ENCODE data around the gene SMIM30.
"Not testable (repeated sequence)": the region's sequence is repeated elsewhere in the genome, so short reads cannot be mapped to it uniquely, and the experiment has no call there.

Gene SMIM30, protein sequence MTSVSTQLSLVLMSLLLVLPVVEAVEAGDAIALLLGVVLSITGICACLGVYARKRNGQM

DNA sequence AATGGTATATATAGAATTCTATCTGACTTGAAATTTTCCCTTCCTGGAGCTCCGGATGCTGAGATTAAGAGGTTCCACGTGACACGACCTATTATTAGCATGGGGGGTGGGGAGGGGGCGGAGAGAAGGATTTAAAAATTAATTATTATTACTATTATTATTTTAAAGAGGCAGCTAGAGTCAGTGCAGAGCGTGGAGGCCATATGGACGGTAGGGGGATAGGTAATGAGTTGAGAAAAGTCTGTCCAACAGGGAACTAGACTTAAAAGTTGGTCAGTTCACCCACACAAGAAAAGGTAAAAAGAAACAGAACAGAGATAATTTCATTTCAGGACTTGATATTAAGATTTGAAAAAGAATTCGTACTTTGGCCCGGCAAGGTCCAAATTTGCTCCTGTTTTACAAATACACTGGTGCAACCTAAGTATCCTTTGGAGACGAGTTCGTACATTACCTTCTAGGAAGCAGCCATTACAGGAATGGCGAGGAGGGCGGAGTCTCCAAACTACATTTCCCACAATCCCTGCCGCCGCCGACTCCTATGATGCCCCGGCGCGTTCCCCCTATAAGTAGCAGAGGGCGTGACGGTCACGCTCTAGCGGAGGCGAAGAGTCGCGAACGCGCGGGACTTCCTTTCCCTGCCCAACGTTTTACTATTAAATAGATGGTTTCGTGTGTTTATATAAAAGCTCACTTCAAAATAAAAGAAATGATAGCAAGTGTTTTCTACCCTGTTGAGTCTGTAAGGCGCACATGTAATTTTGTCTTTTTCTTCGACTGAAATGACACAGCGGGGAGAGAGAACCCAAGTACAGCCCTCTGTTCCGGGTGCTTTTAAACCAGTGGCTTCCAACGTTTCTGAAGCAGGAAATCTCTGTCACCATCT, at the start of gene SMIM30:
TSS of gene SMIM30 (minus strand) at position 481 of the 886 bp plus-strand sequence. CDS start 976 bp downstream, outside the sequence.
- peak; percentile 95 for FAIRE-seq

DNA sequence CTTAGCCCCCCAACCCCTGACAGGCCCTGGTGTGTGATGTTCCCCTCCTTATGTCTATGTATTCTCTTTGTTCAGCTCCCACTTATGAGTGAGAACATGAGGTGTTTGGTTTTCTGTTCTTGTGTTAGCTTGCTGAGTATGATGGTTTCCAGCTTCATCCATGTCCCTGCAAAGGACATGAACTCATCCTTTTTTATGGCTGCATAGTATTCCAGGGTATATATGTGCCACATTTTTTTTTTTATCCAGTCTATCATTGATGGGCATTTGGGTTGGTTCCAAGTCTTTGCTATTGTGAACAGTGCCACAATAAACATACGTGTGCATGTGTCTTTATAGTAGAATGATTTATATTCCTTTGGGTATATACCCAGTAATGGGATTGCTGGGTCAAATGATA, 47.8 kb upstream of the SMIM30 start:
- FAIRE-seq, result not testable (repeated sequence)

DNA sequence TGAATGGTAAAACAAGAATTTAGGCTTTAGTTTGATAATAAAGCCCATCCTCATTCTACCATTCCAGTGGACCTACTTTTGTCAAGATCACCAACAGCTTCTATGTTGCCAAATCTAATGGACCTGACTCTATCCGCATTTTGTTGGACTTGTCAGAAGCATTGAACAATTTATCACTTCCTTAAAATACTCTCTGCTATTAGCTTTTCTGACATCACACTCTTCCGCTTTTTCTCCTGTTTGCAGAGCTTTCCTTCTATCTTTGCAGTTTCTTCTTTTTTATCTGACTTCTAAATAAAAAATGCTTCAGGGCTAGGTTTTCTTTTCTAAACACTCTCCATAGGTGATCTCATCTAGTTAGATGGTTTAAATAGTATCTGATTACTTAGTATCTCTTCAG, 42.7 kb upstream of the SMIM30 start:
- no peak for FAIRE-seq

DNA sequence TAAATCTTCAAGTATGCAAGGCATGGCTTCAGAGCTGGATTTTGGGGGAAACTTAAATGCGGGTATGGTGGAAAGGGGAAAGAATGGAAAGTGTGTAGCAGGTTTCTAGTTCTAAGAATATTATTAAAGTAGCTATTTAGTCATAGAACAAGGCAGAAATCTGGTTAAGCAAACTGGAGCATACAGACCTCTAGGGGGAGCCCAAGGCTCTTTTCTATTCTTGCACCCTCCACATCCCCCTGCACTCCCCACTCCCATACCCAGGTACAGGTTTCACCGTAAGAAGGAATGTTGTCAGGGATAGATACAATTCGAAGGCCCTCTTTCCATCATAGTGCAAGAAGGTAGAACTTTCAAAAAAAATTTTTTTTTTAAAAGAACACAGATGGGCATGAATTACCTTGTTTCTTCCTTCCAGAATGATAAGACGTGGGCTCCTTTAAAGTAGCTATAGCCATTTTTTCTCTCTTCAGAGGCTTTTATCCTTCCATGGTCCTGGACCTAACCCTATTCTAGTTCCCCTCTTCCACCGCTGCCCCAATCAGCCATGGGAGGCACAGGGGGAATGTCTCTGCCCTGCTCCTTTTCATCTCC, 41.5 kb upstream of the SMIM30 start:
- peak; percentile 89 for FAIRE-seq

DNA sequence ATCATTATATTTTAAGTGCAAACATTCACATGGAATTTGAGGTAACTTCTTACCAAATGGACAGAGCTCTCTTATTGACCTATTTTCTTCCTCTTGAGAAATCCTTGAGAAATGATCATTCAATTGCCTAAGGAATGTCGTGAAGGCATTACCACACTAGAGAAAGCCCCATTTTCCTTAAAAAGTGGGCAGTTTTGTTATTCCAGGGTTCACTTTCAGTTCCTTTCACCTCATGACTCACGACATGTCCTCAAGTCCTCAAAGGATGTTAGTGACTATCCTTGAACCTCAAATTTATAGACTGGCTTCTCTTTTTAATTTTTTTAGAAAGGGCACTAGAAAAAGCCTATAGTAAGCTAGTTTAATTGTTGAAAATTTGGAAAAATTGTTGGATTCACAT, 40.4 kb upstream of the SMIM30 start:
- FAIRE-seq, result no peak

DNA sequence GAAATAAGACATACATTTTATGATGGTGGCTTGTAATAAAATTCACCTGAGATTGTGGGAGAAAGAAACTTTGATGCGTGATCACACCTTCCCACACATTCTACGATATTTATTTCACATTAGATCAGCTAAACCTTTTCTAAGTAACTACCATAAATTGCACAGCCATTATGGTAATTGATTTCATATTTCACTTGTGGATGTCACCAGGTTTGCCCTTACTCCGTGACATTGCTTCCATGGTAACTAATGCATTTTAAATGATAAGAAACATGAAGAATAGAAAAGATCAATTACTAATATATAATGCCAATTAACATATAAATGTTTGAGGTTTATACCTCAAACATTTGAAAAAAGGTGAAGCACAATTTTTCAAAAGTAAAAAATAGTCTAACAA, 35.8 kb upstream of the SMIM30 start:
- FAIRE-seq, result no peak

DNA sequence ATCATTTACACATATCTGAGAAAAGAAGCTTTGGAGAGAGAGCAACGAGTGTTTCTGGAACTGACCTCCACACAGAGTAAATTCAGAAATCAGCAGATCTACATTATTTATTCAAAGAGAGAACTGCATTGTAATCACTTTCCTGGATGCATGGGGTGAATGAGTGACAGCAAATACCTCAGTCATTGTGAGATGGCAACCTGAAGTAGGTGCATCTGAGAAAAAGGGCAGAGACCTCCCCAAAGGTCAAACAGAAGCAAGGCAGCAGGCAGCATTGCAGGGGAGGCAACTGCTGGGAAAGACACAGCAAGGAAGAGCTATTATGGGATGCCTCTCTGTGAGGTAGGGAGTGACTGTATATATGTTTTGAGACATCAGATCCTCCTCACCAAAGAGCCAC, 26.5 kb upstream of the SMIM30 start:
- no peak for FAIRE-seq

DNA sequence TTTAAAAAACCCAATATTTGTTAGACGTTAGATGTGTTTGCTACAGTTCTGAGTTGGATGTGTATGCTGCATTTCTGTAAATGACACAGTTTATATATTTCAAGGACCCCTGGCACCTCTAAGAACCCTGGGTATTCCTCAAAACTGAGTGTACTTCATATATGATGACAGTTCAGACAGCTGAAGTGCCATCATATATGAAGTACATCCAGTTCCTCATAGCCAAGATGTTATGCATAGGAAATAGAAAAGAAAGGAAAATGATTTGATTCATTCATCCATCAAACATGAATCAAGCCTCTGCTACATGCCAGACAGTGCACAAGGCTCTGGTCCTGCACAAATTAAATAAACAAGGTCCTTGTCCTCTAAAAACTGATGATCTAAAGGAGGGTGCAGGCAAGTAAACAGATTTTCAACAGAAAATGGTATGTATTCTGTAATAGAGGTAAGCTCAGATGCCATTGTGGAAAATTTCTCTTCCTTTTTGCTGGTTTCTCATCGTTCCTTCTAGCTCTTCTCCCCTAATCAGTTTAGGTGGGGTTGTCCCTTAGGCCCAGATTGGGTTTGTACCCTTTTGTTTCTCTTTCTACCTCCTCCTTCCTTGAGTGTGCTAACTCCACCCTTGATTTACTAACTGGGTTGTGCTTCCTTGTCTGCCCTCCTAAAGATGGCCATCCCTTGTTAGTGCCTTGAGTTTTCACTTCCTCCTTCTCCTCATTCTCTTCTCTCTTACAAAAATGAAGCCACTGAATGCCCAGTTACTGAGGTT, 25.3 kb upstream of the SMIM30 start:
- FAIRE-seq, result no peak

DNA sequence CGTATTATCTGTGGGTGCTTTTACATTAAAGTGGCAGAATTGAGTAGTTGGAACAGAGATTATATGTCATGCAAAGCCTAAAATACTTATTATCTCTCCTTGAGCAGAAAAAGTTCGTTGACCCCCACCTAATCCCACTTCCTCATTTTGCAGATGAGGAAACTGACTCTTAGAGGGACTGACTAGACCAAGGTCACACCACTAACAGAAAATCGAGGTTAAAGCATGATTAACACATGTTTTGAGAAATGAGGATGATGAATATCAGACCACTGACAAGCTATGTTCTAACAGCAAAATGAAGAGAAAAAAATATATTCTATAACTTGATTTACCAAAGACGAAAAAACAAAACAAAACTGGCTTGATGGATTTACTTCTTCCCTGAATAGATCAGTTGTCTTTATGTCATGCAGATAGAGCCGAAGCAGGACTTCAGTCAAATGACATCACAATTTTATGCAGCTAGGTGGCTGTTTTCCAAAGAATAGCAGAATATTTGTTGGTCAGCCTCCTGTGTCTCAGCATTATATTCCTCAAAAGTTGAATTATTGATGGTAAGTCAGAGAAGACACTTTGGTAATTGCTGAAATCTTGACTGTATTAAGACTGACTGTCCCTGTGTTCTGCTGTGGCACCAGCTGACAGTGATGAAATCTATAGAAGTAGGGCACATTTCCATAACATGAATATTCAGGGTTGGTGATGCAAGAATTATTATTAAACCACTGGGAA, 24.2 kb upstream of the SMIM30 start:
- FAIRE-seq, result no peak

DNA sequence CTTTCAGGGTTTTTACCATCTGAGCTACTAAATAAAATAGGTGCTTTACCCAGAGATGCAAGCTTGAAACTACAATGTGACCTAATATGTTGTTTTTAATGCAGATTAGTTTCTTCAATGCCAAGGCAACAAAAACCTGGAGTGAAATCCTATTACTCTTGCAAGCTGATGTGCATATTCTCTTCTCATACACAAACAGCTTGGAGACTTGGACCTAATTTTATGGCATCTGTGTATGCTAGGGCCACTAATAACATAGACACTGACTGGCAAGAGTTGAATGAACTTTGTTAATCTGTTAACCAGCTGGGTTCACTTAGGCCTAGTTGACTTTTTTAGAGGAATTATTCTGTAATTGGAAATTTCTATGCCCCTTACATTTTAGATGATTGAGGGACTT, 23.4 kb upstream of the SMIM30 start:
- FAIRE-seq, result no peak

DNA sequence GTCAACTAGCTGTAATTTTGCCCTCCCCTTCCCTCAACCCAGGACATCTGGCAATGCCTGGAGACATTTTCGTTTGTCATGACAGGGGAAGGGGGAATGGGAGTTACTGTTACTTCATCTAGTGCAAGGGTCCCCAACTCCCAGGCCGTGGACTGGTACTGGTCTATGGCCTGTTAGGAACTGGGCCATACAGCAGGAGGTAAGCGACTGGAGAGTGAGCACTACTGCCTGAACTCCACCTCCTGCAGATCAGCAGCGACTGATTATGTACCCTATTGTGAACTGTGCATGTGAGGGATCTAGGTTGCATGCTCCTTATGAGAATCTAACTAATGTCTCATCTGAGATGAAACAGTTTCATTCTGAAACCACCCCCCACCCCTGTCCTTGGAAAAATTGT, 22.6 kb upstream of the SMIM30 start:
- no peak for FAIRE-seq

DNA sequence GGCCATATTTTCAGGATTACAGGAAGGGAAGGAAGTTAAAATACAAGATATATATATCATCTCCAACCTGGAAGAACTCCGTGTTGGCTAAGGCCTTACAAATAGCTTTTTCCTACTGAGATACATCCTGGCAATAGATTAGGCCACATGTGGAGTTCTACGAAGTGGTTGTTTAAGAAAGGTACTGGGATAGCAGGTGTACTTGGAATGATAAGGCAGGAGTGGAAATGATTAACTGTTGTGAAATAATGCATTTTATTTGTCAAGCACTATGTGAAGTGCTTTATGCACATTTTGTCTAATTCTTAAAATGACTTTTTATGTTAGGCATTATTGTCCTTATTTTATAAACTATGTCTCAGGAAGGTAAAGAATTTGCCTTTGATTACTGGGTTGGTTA, 18.9 kb upstream of the SMIM30 start:
- FAIRE-seq, result no peak

DNA sequence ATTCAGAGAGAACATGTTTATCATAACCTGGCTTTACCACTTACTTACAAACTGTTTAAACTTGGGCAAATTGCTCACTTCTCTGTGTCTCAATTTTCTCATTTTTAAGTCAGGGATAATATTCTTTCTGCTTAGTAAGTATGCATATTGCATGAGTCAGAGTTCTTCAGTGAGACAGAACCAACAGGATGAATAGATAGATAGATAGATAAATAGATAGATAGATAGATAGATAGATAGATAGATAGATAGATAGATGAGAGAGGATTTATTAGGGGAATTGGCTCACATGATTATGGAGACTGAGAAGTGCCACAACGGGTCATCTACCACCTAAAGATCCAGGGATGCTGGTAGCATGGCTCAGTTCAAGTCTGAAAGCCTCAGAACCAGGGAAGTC, 15.7 kb upstream of the SMIM30 start:
- FAIRE-seq, result no peak

DNA sequence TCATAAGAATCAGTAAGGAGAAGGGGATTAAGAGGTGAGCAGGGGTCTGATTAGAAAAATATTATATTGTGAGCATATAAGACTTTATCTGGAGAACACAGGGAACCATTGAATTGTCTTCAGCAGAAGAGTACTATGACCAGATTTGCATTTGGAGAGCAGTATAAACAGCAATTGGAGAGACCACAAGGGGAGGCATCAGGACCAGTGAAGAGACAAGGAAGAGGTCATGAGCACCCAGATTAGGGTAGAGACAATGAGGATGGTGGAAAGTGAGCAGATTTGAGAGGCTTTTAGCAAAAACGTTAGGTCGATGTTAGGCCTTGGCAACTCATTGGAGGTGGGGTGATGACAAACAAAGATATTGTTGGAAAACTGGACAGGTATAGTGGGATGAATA, 13.0 kb upstream of the SMIM30 start:
- no peak for FAIRE-seq

DNA sequence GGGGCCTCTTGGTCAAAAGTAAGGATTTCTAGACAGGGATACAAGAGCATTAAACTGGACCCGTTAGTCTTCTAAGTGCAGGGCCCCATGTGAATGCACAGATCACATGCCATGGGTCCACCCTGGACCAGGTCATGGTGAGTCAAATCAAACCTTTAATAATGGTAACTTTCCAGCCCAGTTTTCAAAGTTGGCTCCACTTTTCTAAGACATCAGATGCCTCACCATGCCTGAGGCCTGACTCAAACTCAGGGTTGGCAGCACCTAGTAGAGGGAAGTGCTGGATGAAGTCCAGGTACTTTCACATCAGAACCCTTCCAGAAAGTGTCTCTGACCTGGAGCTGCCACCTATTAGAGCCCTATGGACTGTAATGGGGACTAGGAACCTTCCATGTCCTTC, 9.7 kb upstream of the SMIM30 start:
- FAIRE-seq, result no peak

DNA sequence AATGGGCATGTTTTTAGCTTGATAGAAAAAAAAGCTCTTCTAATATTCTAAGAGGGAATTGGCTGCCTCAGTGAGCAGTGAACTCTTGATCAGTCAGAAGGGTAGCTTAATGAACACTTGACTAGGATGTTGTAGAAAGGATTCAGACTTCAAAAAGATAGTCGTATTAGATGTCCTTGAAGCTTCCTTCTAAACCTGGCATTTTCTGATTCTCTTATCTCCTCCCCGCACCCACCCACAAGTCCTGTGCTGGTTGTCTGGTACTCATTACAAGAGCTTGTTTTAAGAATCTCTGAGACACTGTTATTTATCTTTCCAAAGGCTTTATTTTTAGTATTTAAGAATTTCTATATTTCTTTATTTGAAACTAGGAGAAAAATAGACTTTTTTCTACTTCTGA, 7.4 kb upstream of the SMIM30 start:
- no peak for FAIRE-seq

DNA sequence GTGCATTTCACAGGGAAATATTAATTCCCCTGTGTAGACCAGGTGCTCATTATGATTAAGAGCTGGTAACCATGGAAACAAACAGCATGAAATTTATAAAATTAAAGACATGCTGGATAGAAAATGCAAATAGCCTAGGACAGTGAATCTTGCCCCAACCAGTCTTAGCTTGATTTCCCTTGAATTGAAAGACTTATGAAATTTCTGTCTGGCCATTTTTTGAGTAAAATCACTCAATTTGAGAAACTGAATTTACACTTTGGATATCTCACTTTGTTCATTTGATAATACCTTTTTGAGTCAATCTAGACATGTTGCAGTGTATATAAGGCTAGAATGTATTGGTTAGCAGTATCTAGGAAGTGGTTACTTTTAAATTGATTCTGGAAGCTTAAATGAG, 4.4 kb upstream of the SMIM30 start:
- FAIRE-seq, result no peak

DNA sequence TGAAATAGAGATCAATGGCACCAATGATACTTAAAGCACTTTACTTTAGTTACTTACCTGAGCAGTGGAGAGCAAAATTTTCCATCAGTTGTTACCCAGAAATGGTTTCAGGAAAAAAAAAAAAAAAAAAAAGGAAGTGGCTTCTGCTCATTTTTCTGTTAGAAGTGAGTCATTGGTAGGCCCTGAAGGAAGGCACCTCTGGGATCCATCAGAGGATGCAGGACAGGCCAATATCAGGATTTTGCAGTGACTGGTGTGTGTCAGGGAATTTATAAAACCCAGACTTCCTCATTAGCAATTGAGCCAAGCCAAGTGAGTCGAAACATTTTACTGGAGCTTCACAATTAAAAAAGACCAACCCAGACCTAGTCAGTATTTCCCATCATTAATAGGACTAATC, 2.3 kb upstream of the SMIM30 start:
- FAIRE-seq, result no peak

DNA sequence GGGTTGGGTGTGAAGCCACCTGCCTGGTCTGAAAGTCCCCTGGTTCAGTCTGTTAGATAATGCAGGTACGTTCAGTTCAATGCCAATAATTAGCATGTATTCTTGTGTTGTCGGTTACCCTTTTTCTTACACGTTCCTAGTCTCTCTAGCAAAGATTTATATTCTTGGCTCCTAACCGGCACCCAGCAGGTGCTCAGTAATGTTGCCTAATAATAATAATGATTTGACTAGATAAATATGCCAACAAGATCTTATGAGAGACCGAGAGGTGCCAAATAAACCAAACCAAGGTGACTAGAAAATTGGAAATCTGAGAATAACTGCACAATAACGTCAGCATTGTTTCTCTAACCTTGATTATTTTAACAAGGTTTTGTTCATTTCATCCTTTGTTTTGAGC, 1.1 kb upstream of the SMIM30 start:
- FAIRE-seq, result no peak

DNA sequence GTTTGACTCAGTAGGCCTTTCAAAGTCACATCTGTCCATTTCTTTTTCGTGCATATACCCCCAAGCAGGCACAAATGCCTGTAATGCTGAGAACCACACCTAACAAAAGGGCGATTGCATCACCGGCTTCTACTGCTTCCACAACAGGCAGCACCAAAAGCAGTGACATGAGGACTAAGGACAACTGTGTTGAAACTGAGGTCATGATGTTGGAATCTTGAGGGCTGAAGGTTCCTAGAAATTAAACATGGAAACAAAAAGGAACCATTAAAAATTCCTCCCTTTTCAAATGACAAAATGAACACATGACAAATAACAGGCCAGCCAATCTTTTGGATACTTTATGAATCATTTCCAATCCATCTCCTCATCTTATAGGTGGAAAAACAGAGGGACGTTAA, 980 bp downstream of the SMIM30 start:
- not testable (repeated sequence) for FAIRE-seq

DNA sequence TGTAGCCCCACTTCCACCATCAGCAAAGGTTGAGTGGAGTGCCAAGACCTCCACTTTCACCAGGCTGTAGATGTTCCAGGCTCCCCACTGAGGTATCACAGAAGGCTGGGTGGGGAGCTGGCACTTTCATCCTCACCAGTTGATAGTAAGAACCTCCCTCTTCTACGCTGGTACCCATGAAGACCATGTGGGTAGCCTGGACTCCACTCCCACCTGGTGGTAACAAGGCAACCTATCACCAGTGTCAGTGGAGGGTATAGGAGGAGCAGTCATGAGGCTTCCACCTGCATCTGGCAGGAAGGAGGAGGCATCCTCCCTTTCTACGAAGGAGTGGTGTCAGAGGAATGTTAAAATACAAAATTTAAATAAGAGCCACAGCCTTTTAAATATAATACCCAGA, 4.4 kb downstream of the SMIM30 start:
- no peak for FAIRE-seq

DNA sequence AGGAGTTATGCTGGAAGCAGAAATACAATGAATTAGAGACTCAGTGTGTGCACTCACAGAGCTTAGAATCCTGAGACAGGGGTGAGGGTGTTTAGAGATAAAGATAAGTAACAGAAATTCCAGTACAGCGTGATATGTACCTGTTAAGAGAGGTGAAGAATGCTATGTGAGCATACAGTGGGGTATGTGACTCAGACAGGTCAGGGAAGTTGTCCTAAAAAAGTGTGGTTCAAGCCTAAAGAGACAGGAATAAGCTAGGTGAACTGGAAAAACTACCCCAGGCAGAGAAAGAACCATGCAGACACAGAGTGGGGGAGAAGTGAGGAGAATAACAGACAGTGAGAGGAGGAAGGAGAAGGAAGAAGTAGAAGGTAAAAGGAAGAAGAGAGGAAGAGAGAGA, 8.6 kb downstream of the SMIM30 start:
- no peak for FAIRE-seq

DNA sequence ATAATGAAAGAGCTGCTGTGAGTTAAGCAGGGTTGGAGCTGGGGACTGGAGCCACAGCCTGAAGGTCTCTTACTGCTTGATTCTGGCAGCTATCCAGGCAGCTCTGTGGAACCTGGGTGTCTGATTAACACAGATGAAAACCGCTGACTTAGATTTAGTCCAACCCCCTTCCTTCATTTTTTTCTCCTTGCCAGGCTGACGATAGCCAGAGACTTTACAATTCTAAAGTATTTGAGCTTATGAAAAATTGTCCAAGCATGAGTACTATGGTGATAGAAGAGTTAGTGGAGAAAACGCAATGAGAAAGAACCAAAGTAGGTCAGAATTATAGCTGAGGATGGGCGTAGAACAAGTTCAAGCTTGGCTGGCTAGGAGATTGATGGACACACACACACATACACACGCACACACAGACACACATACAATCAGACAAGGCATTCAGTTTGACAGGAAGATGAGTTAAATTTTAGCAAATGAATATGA, 18.2 kb downstream of the SMIM30 start:
- FAIRE-seq, result no peak
